DOHH2 (cell line): ENCODE measurements around the gene DCDC2C.

ENCODE experiments used
- H3F3A ChIP-seq: fragments of 200-600 bp; sonication (generic), shearing (Covaris generic); 2 replicates; pipeline ENCODE4 v1.6.0; 2016; ENCODE audit warnings: antibody characterized with exemption, mild to moderate bottlenecking; ENCODE audit not compliant: control insufficient read depth, insufficient read depth
- H3K27ac ChIP-seq: fragments of 200-600 bp; sonication (generic); 2 replicates; pipeline ENCODE4 v1.5.1; 2014; ENCODE audit warnings: low read depth, mild to moderate bottlenecking, low read length, moderate library complexity
- H3K27me3 ChIP-seq: fragments of 200-600 bp; sonication (generic); 2 replicates; pipeline ENCODE4 v1.6.1; 2014; ENCODE audit warnings: mild to moderate bottlenecking, low read length, mixed read lengths; ENCODE audit not compliant: control insufficient read depth
- H3K36me3 ChIP-seq: fragments of 200-600 bp; sonication (generic); 2 replicates; pipeline ENCODE4 v1.6.1; 2014; ENCODE audit warnings: mild to moderate bottlenecking, low read length, moderate library complexity, mixed read lengths; ENCODE audit not compliant: control insufficient read depth
- H3K4me1 ChIP-seq: fragments of 200-600 bp; sonication (generic); 2 replicates; pipeline ENCODE4 v1.6.1; 2014; ENCODE audit warnings: mild to moderate bottlenecking, low read length, mixed read lengths; ENCODE audit not compliant: control insufficient read depth
- H3K4me2 ChIP-seq: fragments of 200-600 bp; sonication (generic); 2 replicates; pipeline ENCODE4 v1.6.0; 2014; ENCODE audit warnings: mild to moderate bottlenecking, low read length, moderate library complexity
- H3K4me3 ChIP-seq: fragments of 200-600 bp; sonication (generic); 2 replicates; pipeline ENCODE4 v1.5.1; 2014; ENCODE audit warnings: mild to moderate bottlenecking, low read length, mixed read lengths
- H3K79me2 ChIP-seq: fragments of 200-600 bp; sonication (generic); 2 replicates; pipeline ENCODE4 v1.6.1; 2014; ENCODE audit warnings: mild to moderate bottlenecking, low read length, mixed read lengths; ENCODE audit not compliant: control insufficient read depth
- H3K9me2 ChIP-seq: fragments of 200-600 bp; sonication (generic); replicated peaks from 2 replicates; pipeline ENCODE4 v1.6.1; 2014; ENCODE audit warnings: mild to moderate bottlenecking, low read length, mixed read lengths; ENCODE audit not compliant: control insufficient read depth
- H3K9me3 ChIP-seq: fragments of 200-600 bp; sonication (generic); 2 replicates; pipeline ENCODE4 v1.6.1; 2014; ENCODE audit warnings: antibody characterized with exemption, low read length, mixed read lengths; ENCODE audit not compliant: control insufficient read depth, insufficient read depth
- H4K20me1 ChIP-seq: fragments of 200-600 bp; sonication (generic); 2 replicates; pipeline ENCODE4 v1.6.0; 2014; ENCODE audit warnings: low read depth, mild to moderate bottlenecking, antibody characterized with exemption, low read length, moderate library complexity; ENCODE audit not compliant: control insufficient read depth, insufficient read depth
- CTCF ChIP-seq: fragments of 200-600 bp; sonication (generic); IDR thresholded peaks from one replicate; pipeline ENCODE4 v1.5.1; 2014; ENCODE audit warnings: antibody characterized with exemption, mild to moderate bottlenecking, low read depth, low read length; ENCODE audit not compliant: poor library complexity, severe bottlenecking
- EZH2phosphoT487 ChIP-seq: fragments of 200-600 bp; sonication (generic); IDR thresholded peaks from 2 replicates; pipeline ENCODE4 v1.6.1; 2017; ENCODE audit warnings: borderline replicate concordance, mild to moderate bottlenecking, antibody characterized with exemption, low read length, moderate library complexity, mixed read lengths

Gene DCDC2C

DNA sequence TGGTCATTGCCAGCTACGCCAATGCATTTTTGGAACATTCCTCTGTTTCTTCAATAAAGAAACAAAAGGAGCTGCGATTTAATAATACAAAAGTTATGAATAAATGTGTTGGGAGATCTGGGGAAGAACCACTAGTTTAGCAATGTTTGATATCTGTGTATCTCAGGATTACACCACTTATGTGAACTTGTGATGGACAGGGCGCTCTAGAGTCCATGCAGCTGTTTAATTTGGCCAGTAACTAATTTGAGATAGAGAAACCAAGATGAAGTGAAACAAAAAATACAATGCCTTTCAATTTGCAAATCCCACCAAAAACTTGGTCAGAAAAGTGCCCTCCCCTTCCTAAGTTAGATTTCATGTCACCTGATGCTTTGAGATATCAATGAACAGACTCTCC lies 6.8 kb upstream of the DCDC2C start:
- TF ChIP-seq CTCF (no peak), EZH2phosphoT487 (no peak)
- H3F3A ChIP-seq, result no peaks in the 10 kb centered on the region
- H3K9me3 ChIP-seq, result no peaks in the 10 kb centered on the region

GRCh38 chr2:3701071-3701470 lies 2.3 kb upstream of the DCDC2C start:
- H3K9me3 ChIP-seq, result no peaks in the 10 kb centered on the region
- TF ChIP-seq EZH2phosphoT487 (no peak), CTCF (no peak)
- no peak overlapping the region for H3K4me2 ChIP-seq

More for the DNA sequence above, 6.8 kb upstream of the DCDC2C start:
- Histone ChIP-seq H3K36me3 (no peaks in the 10 kb centered on the region), H3K4me2 (no peak overlapping the region), H3K79me2 (no peaks in the 10 kb centered on the region), H3K27ac (no peak overlapping the region), H3K9me2 (no peaks in the 10 kb centered on the region), H4K20me1 (no peaks in the 10 kb centered on the region), H3K4me3 (no peak overlapping the region), H3K27me3 (peaks cover 15% of the 10 kb centered on the region), H3K4me1 (no peaks in the 10 kb centered on the region)

DNA sequence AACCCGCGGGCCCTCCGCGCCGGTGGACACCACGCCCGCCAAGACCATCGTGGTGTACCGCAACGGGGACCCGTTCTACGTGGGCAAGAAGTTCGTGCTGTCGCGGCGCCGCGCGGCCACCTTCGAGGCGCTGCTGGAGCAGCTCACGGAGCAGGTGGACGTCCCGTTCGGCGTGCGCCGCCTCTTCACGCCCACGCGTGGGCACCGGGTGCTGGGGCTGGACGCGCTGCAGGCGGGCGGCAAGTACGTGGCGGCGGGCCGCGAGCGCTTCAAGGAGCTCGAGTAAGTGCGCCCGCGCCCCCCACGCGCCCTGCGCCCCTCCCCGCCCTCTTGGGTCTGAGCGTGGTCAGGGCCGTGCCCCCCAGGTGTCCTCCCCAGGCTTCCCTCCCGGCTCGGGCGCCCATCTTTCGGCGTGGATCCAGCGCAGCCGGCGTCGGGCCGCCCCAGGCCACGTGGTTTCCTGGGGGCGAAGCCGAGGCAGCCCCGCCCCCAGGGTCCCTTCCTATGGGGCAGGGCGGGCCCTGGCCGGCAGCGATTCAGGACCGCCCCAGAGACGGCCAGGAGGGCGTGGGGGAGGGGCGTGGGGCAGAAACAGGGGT lies 481 bp downstream of the DCDC2C start:
- Histone ChIP-seq H3F3A (no peaks in the 10 kb centered on the region), H3K4me2 (no peak overlapping the region), H3K27me3 (peaks cover 11% of the 10 kb centered on the region), H3K9me3 (no peaks in the 10 kb centered on the region), H3K9me2 (no peaks in the 10 kb centered on the region), H3K4me1 (no peaks in the 10 kb centered on the region), H3K4me3 (no peak overlapping the region), H3K27ac (no peak overlapping the region), H3K79me2 (no peaks in the 10 kb centered on the region), H3K36me3 (no peaks in the 10 kb centered on the region), H4K20me1 (no peaks in the 10 kb centered on the region)
- TF ChIP-seq CTCF (no peak), EZH2phosphoT487 (no peak)

More at GRCh38 chr2:3701071-3701470, 2.3 kb upstream of the DCDC2C start:
- H4K20me1 ChIP-seq, result no peaks in the 10 kb centered on the region
- no peak overlapping the region for H3K27ac ChIP-seq
- no peaks in the 10 kb centered on the region for H3K79me2 ChIP-seq
- no peak overlapping the region for H3K4me3 ChIP-seq
- H3F3A ChIP-seq, result no peaks in the 10 kb centered on the region
- peaks cover 14% of the 10 kb centered on the region for H3K27me3 ChIP-seq
- no peaks in the 10 kb centered on the region for H3K36me3 ChIP-seq
- no peaks in the 10 kb centered on the region for H3K4me1 ChIP-seq
- no peaks in the 10 kb centered on the region for H3K9me2 ChIP-seq
